MM.1S (cell line): ENCODE data around the gene LRRC18.

Experiments used
- CTCF ChIP-seq: fragments of 300-600 bp; sonication (generic); IDR thresholded peaks from 2 replicates; pipeline ENCODE4 v1.5.1; 2016; ENCODE audit warnings: antibody characterized with exemption, low read length, mixed read lengths
- EZH2 ChIP-seq: fragments of 300-600 bp; sonication (generic); optimal IDR thresholded peaks from 2 replicates; pipeline ENCODE3; 2017; ENCODE audit warnings: low read depth, mild to moderate bottlenecking, antibody characterized with exemption, low read length, mixed read lengths
- EZH2phosphoT487 ChIP-seq: fragments of 300-600 bp; sonication (generic); IDR thresholded peaks from 2 replicates; pipeline ENCODE4 v1.6.1; 2018; ENCODE audit warnings: antibody characterized with exemption, low read length

DNA sequence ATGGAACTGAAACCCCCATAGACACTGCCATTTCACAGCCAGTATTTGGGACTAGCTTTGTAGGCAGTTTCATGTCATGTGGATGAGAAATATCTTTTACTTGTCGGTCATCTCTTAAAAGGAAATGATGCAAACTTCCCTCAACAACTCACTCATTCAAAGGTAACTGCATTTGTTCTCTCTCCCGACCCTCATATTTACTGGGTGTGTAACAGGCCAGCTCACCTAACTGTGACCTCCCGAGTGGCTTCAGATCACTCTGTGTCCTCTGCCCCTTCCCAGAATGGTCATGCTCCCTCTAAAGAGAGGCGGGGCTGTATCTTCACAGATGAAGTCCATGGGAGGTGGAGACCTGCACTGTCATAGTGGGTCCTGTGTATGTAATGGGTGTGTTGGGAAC lies 14.7 kb downstream of the LRRC18 start:
- no peak for TF ChIP-seq EZH2
- TF ChIP-seq CTCF, result no peak
- TF ChIP-seq EZH2phosphoT487, result no peak
